ENCODE measurements around the gene TECRL.

DNA sequence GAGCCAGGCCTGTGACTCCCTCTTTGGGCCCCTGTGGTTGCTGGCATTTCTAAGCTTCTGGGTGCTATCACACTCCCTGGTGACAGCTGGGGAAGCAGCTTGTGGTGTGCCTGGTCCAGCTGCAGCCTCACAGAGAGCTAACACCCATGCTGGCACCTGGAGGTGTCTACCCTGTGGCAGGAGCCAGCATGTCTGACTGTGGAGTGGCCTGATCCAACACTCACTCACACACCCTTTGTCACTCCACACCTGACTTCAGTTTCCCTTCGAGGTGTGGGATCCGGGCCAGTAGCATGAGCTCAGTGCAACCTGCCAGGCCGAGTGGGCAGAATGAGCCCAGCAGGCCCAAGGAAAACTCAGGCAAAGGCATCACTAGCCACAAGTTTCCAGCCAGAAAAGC lies 67.5 kb downstream of the TECRL start:
- no peak for TF ChIP-seq POLR2A (IDR thresholded peaks at IDR 0.05)
- TF ChIP-seq, protein P1, sequence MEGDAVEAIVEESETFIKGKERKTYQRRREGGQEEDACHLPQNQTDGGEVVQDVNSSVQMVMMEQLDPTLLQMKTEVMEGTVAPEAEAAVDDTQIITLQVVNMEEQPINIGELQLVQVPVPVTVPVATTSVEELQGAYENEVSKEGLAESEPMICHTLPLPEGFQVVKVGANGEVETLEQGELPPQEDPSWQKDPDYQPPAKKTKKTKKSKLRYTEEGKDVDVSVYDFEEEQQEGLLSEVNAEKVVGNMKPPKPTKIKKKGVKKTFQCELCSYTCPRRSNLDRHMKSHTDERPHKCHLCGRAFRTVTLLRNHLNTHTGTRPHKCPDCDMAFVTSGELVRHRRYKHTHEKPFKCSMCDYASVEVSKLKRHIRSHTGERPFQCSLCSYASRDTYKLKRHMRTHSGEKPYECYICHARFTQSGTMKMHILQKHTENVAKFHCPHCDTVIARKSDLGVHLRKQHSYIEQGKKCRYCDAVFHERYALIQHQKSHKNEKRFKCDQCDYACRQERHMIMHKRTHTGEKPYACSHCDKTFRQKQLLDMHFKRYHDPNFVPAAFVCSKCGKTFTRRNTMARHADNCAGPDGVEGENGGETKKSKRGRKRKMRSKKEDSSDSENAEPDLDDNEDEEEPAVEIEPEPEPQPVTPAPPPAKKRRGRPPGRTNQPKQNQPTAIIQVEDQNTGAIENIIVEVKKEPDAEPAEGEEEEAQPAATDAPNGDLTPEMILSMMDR (IDR thresholded peaks at IDR 0.05) = no peak
